Left ventricle myocardium superior (tissue), 1 donor: ENCODE data around the gene PARVG. TPM values are rescaled to one million over a fixed set of nuclear protein-coding genes. Genes with fewer than 3 reads are reported as not detected.
A peak's percentile ranks its signal among the peaks of the same experiment; 100 is the strongest.

Experiments
- ATAC-seq: fragments of 200-7000 bp; cut with Tn5 transposase; one replicate; pipeline ENCODE4 v1.9.1; 2020; ENCODE audit warnings: mild to moderate bottlenecking, moderate library complexity
- DNase-seq: peaks from one replicate; pipeline ENCODE4 v3.0.0-alpha.2; 2020
- intact Hi-C: fragments of 100-400 bp; cut with micrococcal nuclease; formaldehyde crosslinking; loops from one replicate; pipeline ENCODE4 v1.11.0; 2022
- long read RNA-seq: library from polyadenylated mRNA; unstranded; transcript quantifications from one replicate; pipeline ENCODE4 v2.0.0, GENCODE V29; 2021
- total RNA-seq: library from RNA; stranded (reverse); fragmentation: NEBNext Ultra II Directional; extraction: Animal tissue kit (Norgen Biotek cat#: 25700); gene quantifications from one replicate; pipeline ENCODE4 v1.2.1, GENCODE V29; 2021
- donor health status: DM: no; HTN: yes; CAD: no; lungs with severe emphysema.

PARVG gene, protein sequence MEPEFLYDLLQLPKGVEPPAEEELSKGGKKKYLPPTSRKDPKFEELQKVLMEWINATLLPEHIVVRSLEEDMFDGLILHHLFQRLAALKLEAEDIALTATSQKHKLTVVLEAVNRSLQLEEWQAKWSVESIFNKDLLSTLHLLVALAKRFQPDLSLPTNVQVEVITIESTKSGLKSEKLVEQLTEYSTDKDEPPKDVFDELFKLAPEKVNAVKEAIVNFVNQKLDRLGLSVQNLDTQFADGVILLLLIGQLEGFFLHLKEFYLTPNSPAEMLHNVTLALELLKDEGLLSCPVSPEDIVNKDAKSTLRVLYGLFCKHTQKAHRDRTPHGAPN
- total RNA-seq: 3.5 TPM
- long read RNA-seq, partial matches to known transcripts: 2 of 3 reads
- long read RNA-seq, other reads (novel, unspliced or antisense): 1 of 3 reads

DNA sequence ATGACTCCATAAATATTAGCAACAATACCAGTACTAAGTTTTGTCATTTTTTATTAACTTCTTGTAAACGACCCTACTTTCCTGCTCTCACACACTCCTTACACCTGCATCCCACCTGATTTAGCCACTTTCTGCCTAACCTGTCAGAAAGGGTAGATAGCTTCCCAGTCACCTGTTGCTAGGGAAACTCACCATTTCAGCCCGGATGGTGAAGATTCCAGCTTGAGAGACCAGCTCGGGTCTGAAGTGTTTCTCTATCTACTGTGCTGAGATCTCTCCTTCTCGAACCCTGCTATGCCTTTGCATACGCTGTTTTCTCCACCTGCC lies at the start of gene PARVG:
TSS of gene PARVG (plus strand) at position 220 of the 327 bp plus-strand sequence. CDS start 2,405 bp downstream, outside the sequence.
- no peak for DNase-seq
- intact Hi-C loops: no loop called here
- ATAC-seq: no peak

DNA sequence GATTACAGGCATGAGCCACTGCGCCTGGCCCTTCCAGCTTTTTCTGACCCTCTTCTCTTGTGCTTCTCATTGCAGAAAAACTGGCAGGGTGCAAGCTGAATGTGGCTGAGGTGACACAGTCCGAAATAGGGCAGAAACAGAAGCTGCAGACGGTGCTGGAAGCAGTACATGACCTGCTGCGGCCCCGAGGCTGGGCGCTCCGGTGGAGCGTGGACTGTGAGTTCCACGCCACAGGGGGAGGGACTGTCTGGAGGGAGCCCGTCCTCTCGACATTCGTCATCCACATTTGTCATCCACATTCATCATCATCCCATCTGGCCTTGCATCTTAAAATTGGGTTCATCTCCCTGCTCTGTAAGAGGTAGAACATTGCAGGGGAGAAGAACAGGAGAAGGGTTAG lies 49.3 kb upstream of the PARVG start:
- intact Hi-C loops: loop anchor here (10.0 kb wide), 1 partner anchor 47 kb away; no protein-coding TSS in a partner anchor
- DNase-seq (no peak), ATAC-seq (no peak)

DNA sequence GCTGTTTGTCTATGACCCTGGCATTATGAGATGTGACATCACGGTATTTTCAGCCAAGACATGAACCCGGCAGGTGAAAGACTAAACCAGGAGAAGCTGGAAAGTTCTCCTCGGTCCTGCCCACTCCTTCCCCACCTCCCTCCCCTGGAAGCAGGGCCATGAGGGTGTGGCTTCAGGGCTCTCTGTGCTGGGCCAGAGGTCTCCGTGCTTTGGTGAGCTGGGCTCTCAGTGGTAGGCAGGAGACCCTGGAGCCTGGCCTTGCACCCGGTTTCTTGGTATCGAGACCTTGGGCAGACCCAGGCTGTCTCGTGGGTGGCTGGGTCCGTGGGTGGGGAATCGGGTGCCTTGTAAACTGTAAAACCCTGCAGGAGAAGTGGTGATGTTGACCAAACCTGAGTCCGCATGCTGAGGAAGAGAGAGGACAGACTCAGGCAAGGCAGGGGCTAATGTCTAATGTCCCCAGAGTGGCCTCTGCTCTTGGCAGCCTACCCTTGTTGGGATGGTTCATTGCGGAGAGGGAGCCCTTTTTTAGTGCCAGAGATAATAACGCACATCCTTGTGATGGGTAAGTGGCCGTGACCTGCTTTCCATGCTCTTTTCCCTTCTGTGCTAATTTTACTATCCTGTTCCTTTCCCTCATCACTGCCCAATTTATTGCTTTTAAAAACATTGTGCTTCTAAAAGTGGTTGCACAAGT lies 48.6 kb upstream of the PARVG start:
- ATAC-seq: peak; percentile 66
- no peak for DNase-seq

DNA sequence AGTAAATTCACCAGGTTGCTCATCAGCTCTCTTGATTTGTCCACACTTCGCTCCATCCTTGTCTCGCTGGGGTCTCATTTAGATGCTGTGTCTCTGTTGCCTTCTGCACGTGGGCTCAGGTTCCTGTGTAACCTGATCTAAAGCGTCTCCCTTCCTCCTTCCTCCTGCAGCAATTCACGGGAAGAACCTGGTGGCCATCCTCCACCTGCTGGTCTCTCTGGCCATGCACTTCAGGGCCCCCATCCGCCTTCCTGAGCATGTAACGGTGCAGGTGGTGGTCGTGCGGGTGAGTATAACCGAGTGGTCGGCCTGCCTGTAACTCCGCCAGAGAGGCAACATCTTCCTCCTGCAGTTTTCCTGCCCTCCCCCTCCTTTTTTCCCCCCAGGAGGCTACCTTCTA lies 48.0 kb upstream of the PARVG start:
- no peak for ATAC-seq
- intact Hi-C loops: loop anchor here (10.0 kb wide), 1 partner anchor 48 kb away; no protein-coding TSS in a partner anchor
- no peak for DNase-seq

More for the DNA sequence above, 48.6 kb upstream of the PARVG start:
- intact Hi-C loops: loop anchor here (10.0 kb wide), 1 partner anchor 47 kb away; no protein-coding TSS in a partner anchor

DNA sequence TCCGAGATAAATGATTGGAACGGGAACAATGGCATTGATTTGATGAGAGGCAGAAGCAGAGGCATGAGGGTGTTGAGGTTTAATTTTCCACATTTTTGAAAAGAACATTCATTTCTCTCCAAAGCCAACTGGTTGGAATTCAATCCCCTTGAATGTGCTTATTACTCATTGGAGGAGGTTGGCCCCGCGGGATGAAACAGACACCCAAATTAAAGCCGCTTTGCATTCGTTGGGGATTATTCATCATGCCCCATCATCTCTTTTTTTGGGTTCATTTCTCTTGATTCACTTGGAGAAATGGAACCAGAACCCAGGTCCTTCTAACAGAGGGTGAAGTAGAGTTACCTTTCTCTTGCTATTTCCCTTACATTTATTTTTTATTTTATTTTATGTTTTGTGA lies 47.6 kb upstream of the PARVG start:
- DNase-seq: no peak
- no peak for ATAC-seq
- intact Hi-C loops: loop anchor here (10.0 kb wide), 1 partner anchor 48 kb away; no protein-coding TSS in a partner anchor

DNA sequence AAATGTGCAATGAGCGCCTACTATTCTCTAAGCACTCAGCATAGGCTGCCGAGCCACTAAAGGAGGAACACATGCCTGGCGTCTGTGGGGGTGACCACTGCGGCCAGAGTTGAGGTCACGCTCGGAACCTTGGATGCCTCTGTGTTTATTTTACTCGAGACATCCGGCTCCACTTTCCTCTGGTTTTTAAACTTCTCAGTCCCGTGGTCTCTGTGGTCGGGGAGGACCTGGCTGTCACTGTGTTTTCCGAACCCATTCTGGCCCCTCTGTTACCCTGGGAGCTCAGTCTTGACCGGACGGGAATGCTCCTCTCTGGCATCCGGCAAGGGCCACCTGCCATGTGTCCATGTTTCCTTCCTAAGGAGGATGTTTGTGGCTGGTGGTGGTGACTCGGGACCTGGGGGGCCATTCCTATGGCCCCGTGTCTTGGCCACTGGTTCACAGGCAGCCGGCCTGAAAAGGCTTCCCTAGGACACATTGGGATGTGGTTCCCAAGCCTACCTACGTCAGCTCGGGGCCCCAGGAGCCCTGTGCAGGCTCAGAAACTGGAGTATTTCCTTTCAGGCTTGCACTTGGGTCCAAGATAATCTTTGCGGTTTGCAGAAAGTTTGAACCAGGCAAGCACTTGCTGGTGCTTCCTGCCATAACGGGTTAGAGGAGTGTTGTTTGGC lies 46.7 kb upstream of the PARVG start:
- ATAC-seq: peak; percentile 19
- DNase-seq: no peak

DNA sequence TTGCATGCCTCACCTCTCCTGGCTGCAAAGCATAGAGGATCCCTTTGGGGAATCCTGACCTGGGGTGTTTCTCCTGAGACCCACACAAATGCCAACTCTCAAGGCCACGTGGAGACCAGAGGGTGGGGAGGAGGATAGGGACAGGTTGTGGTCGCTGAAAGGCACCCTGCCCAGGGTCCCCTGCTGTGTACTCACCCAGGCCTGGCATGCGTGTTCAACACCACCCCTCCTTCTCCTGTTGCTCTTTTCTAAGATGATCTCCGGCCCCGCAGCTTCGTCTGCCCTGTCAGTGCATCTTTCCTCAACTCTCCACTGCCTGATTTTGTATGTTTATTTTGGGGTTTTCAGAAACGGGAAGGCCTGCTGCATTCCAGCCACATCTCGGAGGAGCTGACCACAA lies 44.6 kb upstream of the PARVG start:
- ATAC-seq (no peak), DNase-seq (no peak)
- intact Hi-C loops: loop anchor here (10.0 kb wide), 1 partner anchor 51 kb away; no protein-coding TSS in a partner anchor

More for the DNA sequence above, 46.7 kb upstream of the PARVG start:
- intact Hi-C loops: loop anchor here (10.0 kb wide), 1 partner anchor 49 kb away; no protein-coding TSS in a partner anchor

DNA sequence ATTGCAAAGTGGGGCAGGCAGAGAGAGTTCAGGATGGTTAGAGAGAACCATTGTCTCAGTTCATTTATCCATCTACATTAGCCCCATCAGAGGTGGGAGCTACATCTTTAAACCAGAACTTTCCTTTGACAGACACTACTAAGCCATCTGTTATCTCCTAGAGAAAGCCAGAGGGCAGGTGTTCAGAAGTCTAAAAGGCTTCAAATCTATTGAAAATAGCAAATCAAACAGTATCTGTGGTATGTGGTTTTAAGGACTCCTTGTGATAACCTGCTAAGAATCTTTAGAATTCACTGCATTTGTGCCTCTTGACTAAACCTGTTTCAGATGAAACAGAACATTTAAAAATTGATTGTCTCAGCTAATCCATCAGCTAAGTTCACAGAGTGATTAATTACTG lies 43.9 kb upstream of the PARVG start:
- intact Hi-C loops: loop anchor here (10.0 kb wide), 1 partner anchor 52 kb away; no protein-coding TSS in a partner anchor
- DNase-seq: no peak
- no peak for ATAC-seq

DNA sequence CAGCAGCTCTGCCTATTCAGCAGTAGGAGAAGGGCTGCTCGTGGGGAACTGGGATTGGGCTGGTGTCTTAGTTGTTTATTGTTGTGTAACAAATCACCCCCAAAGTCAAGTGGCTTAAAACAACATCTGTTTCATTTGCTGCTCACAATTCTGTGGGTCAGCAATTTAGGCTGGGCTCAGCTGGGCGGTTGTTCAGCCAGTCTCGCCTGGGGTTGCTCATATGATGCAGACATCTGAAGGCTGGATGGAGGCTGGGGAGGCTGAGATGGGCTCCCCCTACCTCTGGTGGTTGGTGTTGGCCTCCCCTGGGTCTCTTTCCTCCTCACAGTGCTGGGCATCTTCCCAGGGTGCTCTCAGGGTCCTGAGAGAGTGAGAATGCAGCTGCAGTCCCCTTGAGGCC lies 43.3 kb upstream of the PARVG start:
- DNase-seq (no peak), ATAC-seq (no peak)
- intact Hi-C loops: loop anchor here (10.0 kb wide), 1 partner anchor 53 kb away; no protein-coding TSS in a partner anchor

DNA sequence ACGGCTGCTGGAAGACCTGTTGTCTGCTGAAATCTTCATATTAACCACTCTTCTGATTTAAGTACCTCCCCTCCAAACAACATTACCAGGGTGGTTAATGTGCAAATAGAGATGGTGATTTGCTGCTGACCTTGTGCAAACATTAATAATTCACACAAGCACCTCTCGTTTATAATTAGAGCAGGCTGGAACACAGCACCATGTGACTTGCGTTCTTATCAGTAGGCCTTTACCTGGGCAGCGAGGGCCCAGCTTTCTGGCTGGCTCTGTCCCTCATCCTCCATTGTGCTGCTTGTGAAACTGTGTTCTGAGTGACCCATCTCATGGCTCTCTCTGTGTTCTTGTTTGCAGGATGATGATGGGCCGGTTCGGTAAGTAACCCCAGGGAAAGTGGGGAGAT lies 41.0 kb upstream of the PARVG start:
- intact Hi-C loops: loop anchor here (10.0 kb wide), 1 partner anchor 55 kb away; no protein-coding TSS in a partner anchor
- peak; percentile 77 for ATAC-seq
- no peak for DNase-seq

DNA sequence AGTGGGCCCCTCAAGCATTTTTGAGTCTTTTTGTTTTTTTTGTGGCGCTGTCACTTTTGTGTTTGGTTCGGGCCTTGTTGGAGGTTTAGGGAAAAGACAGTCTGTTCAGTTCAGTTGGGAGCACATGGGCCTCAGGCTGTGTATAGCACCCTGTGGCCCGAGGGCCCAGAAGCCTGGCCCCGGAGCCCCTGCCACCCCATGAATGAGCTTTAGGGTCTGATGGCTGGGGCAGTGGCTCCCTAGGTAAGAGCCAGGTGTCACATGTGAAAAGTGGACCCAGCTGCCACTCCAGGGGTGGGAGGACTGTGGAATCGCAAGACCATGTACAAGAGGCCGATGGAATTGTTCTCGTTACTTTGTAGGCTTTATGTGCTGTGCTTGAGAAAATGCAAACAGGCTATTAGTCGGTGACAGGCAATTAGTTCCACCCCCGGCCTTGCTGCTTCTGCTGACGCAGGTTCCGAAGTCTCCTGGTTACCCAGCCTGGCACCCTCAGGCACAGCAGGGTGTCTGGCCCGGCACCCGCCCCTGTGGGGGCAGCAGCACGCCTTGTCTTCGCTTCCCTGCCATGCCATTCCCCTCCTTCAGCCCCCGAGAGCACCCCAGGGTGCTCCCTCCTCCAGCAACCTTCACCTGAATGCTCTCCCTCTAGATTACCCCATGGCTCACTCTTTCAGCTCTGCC lies 38.2 kb upstream of the PARVG start:
- intact Hi-C loops: no loop called here
- no peak for DNase-seq
- no peak for ATAC-seq

DNA sequence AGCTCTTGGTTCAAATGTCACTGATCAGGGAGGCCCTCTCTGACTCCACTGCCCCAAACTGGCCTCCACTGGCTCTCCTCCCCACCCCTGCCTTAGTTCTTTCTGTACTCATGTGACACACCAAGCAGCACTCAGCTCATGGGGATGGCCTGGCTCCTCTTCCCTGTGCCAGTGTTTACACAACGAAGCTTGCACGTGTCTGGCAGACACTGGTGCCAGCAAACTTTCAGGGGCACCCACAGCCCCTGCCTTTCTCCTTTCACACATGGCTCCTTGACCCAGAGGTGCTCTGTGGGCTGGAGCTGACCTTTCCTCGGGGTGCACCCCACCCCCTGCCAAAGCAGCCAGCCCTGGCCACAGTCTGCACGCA lies 37.6 kb upstream of the PARVG start:
- intact Hi-C loops: no loop called here
- DNase-seq: no peak
- ATAC-seq: peak; percentile 9

DNA sequence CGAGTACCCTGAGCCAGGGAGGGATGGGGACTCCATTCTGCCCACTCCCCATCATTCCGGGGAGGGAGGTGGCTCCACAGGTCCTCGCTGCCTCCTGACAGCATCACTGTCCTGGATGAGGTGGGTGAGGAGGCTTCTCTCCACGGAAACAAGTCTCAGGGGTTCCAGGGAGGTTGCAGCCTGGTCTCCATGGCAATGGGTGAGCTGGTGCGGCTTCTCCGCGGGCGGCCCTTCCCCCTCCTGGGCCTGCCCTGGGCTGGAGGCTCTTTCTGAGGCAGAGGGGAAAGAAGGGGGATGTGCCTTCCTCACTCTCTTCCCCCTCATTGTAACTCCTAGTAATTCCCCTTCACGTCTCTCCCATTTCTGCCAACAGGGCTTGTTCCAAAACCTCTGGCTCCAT lies 37.1 kb upstream of the PARVG start:
- DNase-seq (no peak), ATAC-seq (no peak)
- intact Hi-C loops: no loop called here

DNA sequence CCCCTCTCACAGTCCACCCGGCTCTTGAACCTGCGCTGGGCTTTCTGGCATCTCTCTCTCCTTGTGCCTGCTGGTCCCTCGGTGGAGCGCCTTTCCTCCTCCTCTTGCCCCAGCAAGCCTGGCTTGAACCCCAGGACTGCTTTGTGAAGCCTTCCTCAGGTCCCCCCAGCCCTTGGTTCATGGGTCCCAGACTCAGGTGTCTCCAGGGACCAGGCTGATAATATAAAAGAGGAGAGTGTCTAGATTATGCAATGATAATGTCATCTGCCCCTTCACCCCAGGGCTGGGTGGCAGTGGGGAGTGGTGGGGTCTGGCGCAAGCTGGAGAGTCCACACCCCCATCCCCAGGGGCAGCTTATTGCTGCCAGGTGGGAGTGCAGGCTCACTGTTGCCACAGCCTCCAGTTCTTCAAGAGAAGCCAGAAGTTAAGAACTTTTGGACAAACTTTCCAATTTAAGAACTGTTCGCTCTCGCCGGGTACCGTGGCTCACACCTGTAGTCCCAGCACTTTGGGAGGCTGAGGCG lies 36.6 kb upstream of the PARVG start:
- intact Hi-C loops: no loop called here
- DNase-seq: no peak
- no peak for ATAC-seq

DNA sequence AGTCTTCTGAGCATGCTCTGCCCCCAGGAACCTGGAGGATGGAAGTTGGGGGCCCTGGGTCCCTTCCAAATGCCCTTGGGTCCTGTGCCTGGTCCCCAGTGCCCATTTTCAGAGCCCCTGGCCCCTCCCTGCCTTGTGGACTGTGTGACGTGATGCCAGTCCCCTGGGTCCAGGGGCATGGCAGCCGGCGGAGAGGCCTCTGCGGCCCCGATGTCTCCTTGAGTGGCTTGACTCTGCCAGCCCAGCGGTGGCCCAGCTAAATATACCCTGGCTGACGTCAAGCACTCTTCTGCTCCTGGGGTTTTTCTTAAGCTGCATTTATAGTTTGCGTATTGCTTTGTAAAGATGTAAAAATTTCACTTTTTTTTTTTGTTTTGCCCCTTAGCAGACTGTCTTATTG lies 35.2 kb upstream of the PARVG start:
- ATAC-seq: peak; percentile 91
- intact Hi-C loops: no loop called here
- DNase-seq: peak; percentile 79

DNA sequence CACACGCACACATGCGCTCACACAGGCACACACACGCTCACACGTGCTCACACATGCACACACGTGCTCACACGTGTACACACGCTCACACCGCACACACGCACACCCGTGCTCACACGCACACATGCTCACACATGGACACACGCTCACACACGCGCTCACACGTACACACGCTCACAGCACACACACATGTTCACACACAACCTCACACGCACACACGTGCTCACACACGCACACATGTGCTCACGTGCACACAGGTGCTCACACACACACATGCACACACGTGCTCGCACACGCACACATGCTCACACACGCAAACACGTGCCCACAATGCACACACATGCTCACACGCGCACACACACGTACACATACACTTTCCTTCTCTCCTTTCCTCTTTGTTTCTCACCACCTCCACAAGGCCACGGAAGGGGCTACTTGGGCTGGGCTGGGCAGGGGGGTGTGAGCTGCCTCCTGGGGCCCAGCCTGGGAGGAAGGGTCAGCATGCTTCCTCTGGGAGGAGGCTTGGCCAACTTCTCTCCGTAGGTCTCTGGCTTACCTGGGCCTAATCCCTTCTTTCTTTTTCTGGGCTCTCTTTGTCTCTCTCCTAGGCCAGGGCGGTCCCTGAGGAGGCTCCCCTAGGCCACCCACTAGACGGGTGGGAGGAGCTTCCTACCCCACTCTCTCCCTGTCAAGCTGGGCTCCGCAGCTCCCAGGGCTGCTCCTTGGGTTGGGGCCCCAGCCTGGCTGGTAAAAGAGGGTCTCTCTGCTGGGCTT lies 34.5 kb upstream of the PARVG start:
- ATAC-seq (no peak), DNase-seq (no peak)
- intact Hi-C loops: no loop called here

DNA sequence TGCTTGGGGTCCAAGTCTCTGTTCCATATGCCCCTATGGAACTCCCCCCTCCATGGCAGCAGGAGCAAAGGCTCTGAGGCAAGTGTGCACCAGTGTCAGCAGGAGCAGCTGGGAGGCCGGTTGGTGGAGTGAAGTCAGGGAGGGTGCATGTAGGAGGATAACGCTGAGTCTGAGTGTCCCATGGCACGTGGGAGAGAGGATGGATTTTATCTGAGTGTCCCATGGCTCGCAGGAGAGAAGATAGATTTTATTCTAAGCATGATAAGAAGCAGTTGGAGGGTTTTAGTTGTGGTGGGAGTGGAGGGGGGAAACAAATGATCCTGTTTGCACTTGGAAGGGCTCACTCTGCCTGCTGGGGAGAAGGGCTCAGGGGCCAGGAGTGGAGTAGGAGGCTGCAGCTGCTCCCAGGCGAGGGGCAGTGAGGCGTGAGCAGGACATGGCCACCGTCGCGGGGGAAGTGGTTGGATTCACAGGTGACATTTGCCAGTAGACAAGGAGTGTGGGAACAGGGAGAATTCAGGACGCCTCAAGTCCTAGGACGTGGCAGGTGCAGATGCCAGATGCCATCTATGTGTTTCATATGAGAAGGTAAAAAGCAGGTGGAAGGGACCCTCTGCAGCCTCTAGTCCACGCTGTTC lies 33.6 kb upstream of the PARVG start:
- ATAC-seq (no peak), DNase-seq (no peak)
- intact Hi-C loops: no loop called here
